Heart left ventricle (tissue), 13 donors: ENCODE data around the gene C5orf15.

Source experiments
- POLR2A ChIP-seq, 2 donors: fragments of 450-650 bp; IDR thresholded peaks; one replicate each; pipeline ENCODE4 v1.6.1; 2017; ENCODE audit warnings: antibody characterized with exemption in 2 of 2, mild to moderate bottlenecking in 2 of 2, moderate library complexity in 2 of 2
- TF ChIP-seq, protein P1 (sequence below), 12 donors: fragments of 200-600 bp; sonication (generic) in 4 of 12; IDR thresholded peaks; one replicate each; pipeline versions ENCODE4 v1.5.0 to v1.8.0; 2018 to 2022; ENCODE audit warnings: antibody characterized with exemption in 12 of 12, mild to moderate bottlenecking in 5 of 12
- donor health status: ischemic (EF 13 %, LVEDD 7.1; RV severe dilation, severe dysfunction).
- donor health status: DM: no; HTN: yes; CAD: no.
- donor health status: DM: no; HTN: no; CAD: no.
- donor health status: ischemic (EF 25% LVEDD 6.9; RV normal size, moderate dysfunction).
- donor health status: ischemic (EF 25% LVEDD 5.7; RV mildly dilated, moderate dysfunction).
- donor health status: ischemic (EF 35%, LVEDD 5.7; RV mildly dilated, moderate dysfunction).
- donor health status: nonischemic (EF 11% LVEDD 7.7; RV severe dilation, severe dysfunction).
- donor health status: DM: yes; HTN: yes; CAD: no.
- donor health status: PGD.
- donor health status: ischemic (EF 29% LVEDD 5.4; RV normal size, mild dysfunction).
- donor health status: nonischemic (EF 23%, LVEDD 6.1; RV moderate dilation, normal function).

DNA sequence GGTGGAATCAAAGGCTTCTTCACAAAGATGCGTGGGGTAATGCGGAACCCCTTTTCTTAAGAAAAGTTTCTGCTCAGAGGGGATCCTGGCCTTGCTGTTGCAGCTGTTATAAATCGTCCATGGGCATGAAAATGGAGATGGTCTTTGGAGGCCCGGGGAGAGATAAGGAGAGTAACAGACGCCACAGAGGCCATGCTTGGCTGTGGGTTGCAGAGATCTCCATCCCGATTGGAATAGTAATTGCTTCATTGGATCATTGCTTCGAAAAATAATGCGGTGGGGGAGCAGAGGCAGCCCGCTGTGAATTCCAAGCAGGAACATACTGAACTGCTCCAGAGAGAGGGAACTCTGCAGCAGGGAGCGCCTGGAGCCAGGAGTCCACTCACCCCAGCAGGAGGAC, 55.5 kb downstream of the C5orf15 start:
- TF ChIP-seq, protein P1, sequence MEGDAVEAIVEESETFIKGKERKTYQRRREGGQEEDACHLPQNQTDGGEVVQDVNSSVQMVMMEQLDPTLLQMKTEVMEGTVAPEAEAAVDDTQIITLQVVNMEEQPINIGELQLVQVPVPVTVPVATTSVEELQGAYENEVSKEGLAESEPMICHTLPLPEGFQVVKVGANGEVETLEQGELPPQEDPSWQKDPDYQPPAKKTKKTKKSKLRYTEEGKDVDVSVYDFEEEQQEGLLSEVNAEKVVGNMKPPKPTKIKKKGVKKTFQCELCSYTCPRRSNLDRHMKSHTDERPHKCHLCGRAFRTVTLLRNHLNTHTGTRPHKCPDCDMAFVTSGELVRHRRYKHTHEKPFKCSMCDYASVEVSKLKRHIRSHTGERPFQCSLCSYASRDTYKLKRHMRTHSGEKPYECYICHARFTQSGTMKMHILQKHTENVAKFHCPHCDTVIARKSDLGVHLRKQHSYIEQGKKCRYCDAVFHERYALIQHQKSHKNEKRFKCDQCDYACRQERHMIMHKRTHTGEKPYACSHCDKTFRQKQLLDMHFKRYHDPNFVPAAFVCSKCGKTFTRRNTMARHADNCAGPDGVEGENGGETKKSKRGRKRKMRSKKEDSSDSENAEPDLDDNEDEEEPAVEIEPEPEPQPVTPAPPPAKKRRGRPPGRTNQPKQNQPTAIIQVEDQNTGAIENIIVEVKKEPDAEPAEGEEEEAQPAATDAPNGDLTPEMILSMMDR (IDR thresholded peaks at IDR 0.05) = no peak
- TF ChIP-seq POLR2A (IDR thresholded peaks at IDR 0.05) = no peak
